ENCODE measurements around the gene CASP10.

DNA sequence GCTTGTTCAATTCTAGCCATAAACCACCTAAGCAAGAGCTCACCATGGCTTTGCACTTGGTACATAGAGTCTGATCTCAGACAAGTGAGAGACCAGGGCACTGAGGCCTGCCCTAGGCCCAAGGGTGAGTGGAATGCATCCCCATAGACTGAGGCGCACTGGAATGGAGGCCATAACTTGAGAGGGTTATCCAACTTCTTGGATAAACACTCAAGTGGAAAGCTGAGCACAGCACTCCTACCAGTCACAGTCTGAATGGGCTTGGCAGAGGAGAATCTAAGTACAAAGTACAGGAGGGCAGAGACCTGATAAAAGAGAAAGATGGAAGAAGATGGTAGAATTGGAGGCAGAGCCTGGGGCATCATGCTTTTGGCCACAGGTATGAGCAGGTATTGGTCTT lies 30.4 kb upstream of the CASP10 start:
- TF ChIP-seq, protein P1, sequence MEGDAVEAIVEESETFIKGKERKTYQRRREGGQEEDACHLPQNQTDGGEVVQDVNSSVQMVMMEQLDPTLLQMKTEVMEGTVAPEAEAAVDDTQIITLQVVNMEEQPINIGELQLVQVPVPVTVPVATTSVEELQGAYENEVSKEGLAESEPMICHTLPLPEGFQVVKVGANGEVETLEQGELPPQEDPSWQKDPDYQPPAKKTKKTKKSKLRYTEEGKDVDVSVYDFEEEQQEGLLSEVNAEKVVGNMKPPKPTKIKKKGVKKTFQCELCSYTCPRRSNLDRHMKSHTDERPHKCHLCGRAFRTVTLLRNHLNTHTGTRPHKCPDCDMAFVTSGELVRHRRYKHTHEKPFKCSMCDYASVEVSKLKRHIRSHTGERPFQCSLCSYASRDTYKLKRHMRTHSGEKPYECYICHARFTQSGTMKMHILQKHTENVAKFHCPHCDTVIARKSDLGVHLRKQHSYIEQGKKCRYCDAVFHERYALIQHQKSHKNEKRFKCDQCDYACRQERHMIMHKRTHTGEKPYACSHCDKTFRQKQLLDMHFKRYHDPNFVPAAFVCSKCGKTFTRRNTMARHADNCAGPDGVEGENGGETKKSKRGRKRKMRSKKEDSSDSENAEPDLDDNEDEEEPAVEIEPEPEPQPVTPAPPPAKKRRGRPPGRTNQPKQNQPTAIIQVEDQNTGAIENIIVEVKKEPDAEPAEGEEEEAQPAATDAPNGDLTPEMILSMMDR (IDR thresholded peaks at IDR 0.05): no peak
- no peak for TF ChIP-seq POLR2A (IDR thresholded peaks at IDR 0.05)

Data from tibial nerve (tissue), 3 donors.